Ascending aorta (tissue), 2 donors: ENCODE results near the gene GALNT13. TPM values are rescaled to one million over a fixed set of nuclear protein-coding genes. Genes with fewer than 3 reads are reported as not detected.

Experiments
- DNase-seq, 2 donors: peaks; one replicate each; pipeline ENCODE4 v3.0.0-alpha.2; 2019; ENCODE audit warnings: low spot score in 2 of 2
- H3K27ac ChIP-seq, 2 donors: fragments of 200-600 bp; sonication (generic); one replicate each; pipeline ENCODE4 v1.5.1; 2016 to 2017; ENCODE audit warnings: mild to moderate bottlenecking in 1 of 2
- H3K27me3 ChIP-seq: fragments of 200-600 bp; sonication (generic); one replicate; pipeline ENCODE4 v1.5.1; 2017
- H3K36me3 ChIP-seq, 2 donors: fragments of 200-600 bp; sonication (generic); one replicate each; pipeline ENCODE4 v1.5.1; 2016
- H3K4me1 ChIP-seq, 2 donors: fragments of 200-600 bp; sonication (generic); one replicate each; pipeline ENCODE4 v1.5.1; 2016 to 2017; ENCODE audit warnings: mild to moderate bottlenecking in 1 of 2
- H3K4me3 ChIP-seq, 2 donors: fragments of 200-600 bp; sonication (generic); one replicate each; pipeline ENCODE4 v1.5.1; 2016 to 2017; ENCODE audit warnings: mild to moderate bottlenecking in 1 of 2
- H3K9me3 ChIP-seq, 2 donors: fragments of 200-600 bp; sonication (generic); one replicate each; pipeline ENCODE4 v1.5.1; 2016
- intact Hi-C: fragments of 100-400 bp; cut with DNase I; formaldehyde crosslinking; loops from one replicate; pipeline ENCODE4 v1.15.1; 2023
- total RNA-seq: library from RNA; depleted of rRNA; stranded (reverse); fragments of >200 nt; gene quantifications from one replicate; pipeline ENCODE4 v1.1.0, GENCODE V29; 2016
- TF ChIP-seq, protein P1 (sequence below), 3 experiments: fragments of 200-600 bp in 2 of 3; fragments of 450-650 bp in 1 of 3; sonication (generic) in 2 of 3; IDR thresholded peaks; one replicate each; pipeline ENCODE4 v1.5.1; 2016 to 2019; ENCODE audit warnings: antibody characterized with exemption in 3 of 3, mild to moderate bottlenecking in 1 of 3, moderate library complexity in 1 of 3

The GALNT13 gene
- total RNA-seq, 1 donor from 2014 or later, result not detected

DNA sequence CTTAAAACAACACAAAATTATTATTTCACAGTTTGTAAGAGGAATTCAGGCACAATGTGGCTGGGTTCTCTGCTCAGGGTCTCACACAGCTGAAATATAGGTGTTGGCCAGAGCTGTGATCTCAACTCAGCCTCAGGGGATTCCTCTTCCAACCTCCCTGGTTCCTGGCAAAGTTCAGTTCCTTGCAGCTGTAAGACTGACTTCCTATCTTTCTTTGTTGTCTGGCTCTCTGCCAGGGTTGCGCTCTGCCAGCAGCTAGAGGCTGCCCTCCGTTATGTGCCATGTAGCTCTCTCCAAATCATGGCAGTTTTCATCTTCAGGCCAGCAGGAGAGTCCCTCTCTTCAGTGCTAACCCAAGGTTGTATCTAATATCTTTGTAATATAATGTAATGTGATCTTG lies 554.3 kb downstream of the GALNT13 start:
- intact Hi-C loops, result no loop called here
- TF ChIP-seq, protein P1, sequence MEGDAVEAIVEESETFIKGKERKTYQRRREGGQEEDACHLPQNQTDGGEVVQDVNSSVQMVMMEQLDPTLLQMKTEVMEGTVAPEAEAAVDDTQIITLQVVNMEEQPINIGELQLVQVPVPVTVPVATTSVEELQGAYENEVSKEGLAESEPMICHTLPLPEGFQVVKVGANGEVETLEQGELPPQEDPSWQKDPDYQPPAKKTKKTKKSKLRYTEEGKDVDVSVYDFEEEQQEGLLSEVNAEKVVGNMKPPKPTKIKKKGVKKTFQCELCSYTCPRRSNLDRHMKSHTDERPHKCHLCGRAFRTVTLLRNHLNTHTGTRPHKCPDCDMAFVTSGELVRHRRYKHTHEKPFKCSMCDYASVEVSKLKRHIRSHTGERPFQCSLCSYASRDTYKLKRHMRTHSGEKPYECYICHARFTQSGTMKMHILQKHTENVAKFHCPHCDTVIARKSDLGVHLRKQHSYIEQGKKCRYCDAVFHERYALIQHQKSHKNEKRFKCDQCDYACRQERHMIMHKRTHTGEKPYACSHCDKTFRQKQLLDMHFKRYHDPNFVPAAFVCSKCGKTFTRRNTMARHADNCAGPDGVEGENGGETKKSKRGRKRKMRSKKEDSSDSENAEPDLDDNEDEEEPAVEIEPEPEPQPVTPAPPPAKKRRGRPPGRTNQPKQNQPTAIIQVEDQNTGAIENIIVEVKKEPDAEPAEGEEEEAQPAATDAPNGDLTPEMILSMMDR (IDR thresholded peaks at IDR 0.05), result no peak
- no peak for DNase-seq

DNA sequence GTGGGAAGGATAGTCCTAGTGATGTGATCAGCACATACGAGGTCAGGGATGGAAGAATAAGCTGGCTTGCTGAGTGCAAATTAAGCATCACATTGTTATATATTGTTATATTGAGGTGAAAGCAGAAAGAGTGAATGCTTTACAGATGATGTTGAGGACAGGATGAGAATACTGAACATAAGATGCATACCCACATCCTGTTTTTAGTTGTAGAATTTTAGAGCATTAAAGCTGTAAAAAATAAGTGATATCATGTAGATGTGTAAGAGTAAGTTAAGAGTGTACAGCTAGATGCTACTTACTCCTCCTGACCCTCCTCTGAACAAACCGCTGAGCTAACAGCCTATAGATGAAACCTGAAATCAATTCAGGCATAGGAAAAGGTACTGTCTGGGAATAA lies 555.7 kb downstream of the GALNT13 start:
- H3K36me3 ChIP-seq, result no peaks in the 10 kb centered on the region
- intact Hi-C loops, result no loop called here
- H3K27ac ChIP-seq, result no peak overlapping the region
- H3K4me3 ChIP-seq, result no peak overlapping the region
- no peaks in the 10 kb centered on the region for H3K27me3 ChIP-seq
- H3K4me1 ChIP-seq, result no peaks in the 10 kb centered on the region
- no peaks in the 10 kb centered on the region for H3K9me3 ChIP-seq
- no peak for DNase-seq
- TF ChIP-seq, protein P1 (IDR thresholded peaks at IDR 0.05), result no peak

More for the DNA sequence above, 554.3 kb downstream of the GALNT13 start:
- no peaks in the 10 kb centered on the region for H3K9me3 ChIP-seq
- H3K27me3 ChIP-seq, result no peaks in the 10 kb centered on the region
- H3K4me1 ChIP-seq, result no peaks in the 10 kb centered on the region
- no peak overlapping the region for H3K27ac ChIP-seq
- H3K36me3 ChIP-seq, result no peaks in the 10 kb centered on the region
- H3K4me3 ChIP-seq, result no peak overlapping the region

DNA sequence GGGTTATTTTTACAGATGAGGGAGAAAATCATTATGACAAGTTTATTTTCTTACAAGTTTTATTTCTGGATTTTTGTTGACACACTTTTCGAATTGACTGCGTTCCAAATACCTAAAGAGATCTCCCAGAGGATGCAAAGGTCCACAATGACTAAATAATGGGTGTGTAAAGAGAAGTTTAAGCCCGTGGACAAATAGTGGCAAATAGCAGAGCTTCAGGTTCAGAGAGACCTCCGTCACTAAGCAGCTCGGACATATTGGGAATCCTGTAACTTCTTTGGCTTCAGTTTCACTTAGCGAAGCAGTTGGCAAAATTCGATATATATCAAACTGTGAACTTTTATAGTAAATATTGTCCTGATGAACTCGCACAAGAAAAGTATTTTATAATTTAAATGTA lies 556.3 kb downstream of the GALNT13 start:
- H3K4me1 ChIP-seq, result no peaks in the 10 kb centered on the region
- H3K4me3 ChIP-seq, result no peak overlapping the region
- no peaks in the 10 kb centered on the region for H3K36me3 ChIP-seq

DNA sequence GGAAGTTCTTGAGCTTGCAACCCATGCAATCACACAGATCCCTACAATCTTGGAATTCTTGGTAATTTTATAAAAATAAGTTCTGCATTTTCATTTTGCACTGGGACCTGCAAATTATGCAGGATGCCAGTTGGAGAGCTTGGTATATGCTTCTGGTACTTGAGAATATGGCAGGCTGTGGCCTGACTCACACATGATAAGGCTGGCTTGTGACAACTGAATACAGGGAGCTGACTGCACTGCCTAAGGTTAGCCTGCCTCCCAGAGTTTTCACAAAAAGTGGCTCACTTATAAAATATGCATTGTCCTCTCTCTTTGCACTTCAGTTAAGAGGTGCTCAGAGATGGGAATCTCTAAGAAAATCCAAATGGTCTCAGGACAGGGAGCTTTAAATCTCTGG lies 561.3 kb downstream of the GALNT13 start:
- H3K4me1 ChIP-seq, result no peaks in the 10 kb centered on the region
- intact Hi-C loops, result loop anchor here (10.0 kb wide), 1 partner anchor 872 kb away; no protein-coding TSS in a partner anchor
- H3K9me3 ChIP-seq, result no peaks in the 10 kb centered on the region
- TF ChIP-seq, protein P1 (IDR thresholded peaks at IDR 0.05), result no peak
- no peaks in the 10 kb centered on the region for H3K36me3 ChIP-seq
- no peak overlapping the region for H3K4me3 ChIP-seq
- no peaks in the 10 kb centered on the region for H3K27me3 ChIP-seq
- H3K27ac ChIP-seq, result no peak overlapping the region
- DNase-seq, result no peak

More for the DNA sequence above, 556.3 kb downstream of the GALNT13 start:
- Histone ChIP-seq H3K27ac (no peak overlapping the region), H3K9me3 (no peaks in the 10 kb centered on the region), H3K27me3 (no peaks in the 10 kb centered on the region)
- intact Hi-C loops, result no loop called here
- TF ChIP-seq, protein P1 (IDR thresholded peaks at IDR 0.05), result no peak
- DNase-seq, result no peak

DNA sequence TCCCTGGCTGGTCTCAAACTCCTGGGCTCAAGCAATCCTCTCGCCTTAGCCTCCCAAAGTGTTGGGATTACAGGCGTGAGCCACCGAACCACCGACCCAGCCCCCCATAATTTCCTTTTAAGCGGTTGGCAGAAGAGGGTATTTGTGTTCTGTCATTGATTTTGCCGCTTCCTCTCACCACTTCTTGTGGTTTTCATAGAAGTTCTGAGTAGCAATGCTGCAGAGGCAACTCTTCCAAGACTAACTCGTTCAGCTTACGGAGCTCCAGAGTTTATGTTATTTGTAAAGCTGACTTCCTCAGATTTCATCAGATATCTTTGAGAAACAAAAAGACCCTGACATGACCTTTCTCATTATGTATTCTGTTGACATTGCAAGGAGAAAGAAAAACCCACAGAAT lies 565.4 kb downstream of the GALNT13 start:
- DNase-seq, result no peak
- TF ChIP-seq, protein P1 (IDR thresholded peaks at IDR 0.05), result no peak
- Histone ChIP-seq H3K9me3 (no peaks in the 10 kb centered on the region), H3K27ac (no peak overlapping the region), H3K4me1 (no peaks in the 10 kb centered on the region), H3K27me3 (no peaks in the 10 kb centered on the region), H3K4me3 (no peak overlapping the region), H3K36me3 (no peaks in the 10 kb centered on the region)
- intact Hi-C loops, result loop anchor here (10.0 kb wide), 1 partner anchor 868 kb away; no protein-coding TSS in a partner anchor

DNA sequence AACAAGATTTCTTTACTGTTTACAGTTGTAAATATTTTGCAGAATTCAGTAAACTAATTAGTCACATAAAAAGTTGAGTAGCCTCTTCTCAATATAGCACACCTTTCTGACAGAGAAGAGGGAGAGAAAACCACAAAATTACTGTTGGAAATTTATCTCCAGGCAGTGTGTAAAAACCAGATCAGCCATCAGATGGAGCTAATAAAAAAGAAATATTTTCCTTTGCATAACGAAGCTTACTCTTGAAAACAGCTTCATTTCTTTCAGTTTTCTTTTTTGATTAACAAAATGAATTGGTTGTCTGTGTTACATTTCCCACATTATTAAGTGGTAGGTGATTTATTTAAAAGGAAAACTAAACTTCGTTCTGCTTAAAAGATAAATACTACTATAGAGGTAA lies 567.4 kb downstream of the GALNT13 start:
- no peak for DNase-seq
- H3K4me3 ChIP-seq, result no peak overlapping the region
- no peaks in the 10 kb centered on the region for H3K27me3 ChIP-seq
- H3K27ac ChIP-seq, result no peak overlapping the region
- H3K4me1 ChIP-seq, result no peaks in the 10 kb centered on the region
- TF ChIP-seq, protein P1 (IDR thresholded peaks at IDR 0.05), result peak in 1 of 3 experiments; percentile 28
- intact Hi-C loops, result loop anchor here (10.0 kb wide), 1 partner anchor 866 kb away; no protein-coding TSS in a partner anchor
- no peaks in the 10 kb centered on the region for H3K9me3 ChIP-seq
- H3K36me3 ChIP-seq, result no peaks in the 10 kb centered on the region
